ENCODE results near the gene CWC22. TPM values are rescaled to one million over a fixed set of nuclear protein-coding genes. Genes with fewer than 3 reads are reported as not detected.
A peak's percentile ranks its signal among the peaks of the same experiment; 100 is the strongest.

Gene CWC22
- total and polyA plus RNA-seq, 2 of the 8 experiments (the other 6 are each of a cell fraction or from before 2014, with no cell fraction given), result 3.7 to 34.0 TPM

DNA sequence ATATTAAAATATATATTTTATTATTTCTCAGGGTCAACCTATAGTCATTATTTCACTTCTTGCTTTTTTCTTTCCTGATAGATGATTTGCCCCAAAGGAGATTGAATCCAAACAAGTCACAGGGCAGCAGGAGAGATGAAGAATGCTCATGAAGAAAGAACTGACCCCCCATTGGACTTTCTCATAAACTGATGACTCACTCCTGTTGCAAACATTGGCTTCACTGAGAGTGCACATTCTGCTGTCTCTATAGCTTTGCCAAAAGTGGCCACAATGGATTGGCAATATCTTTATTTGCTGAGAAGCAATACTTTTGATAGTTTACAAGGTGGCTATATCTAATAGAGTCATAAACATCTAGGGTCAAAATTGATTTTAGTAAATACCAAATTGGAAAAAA lies 89.8 kb downstream of the CWC22 start:
- no peak for DNase-seq (ENCODE audit: low read depth in 1 of 2, low spot score in 2 of 2)
- no peaks in the 10 kb centered on the region for H3K9me3 ChIP-seq (ENCODE audit: insufficient read depth in 2 of 2, low read depth in 1 of 2, low read length in 1 of 2)
- CTCF ChIA-PET (ENCODE audit: partially characterized antibody), result no interaction called here

More for the DNA sequence above, 89.8 kb downstream of the CWC22 start:
- no peak overlapping the region for H2AFZ ChIP-seq (ENCODE audit: low read length)
- H3K27me3 ChIP-seq (replicated peaks in 1 of 4; ENCODE audit: control insufficient read depth in 3 of 4, extremely low read depth in 1 of 4, insufficient read depth in 3 of 4, low read length in 3 of 4), result no peaks in the 10 kb centered on the region
- no peak overlapping the region for H4K5ac ChIP-seq (ENCODE audit: insufficient read length, low read depth, low read length)
- H3K23ac ChIP-seq (ENCODE audit: insufficient read length), result no peak overlapping the region
- H3K9ac ChIP-seq (replicated peaks in 1 of 4; ENCODE audit: extremely low read depth in 1 of 4, low read depth in 3 of 4, low read length in 3 of 4), result peak overlapping the region in 1 of 4 experiments; percentile 49; a peak in 1 of 7 replicates
- H3K4ac ChIP-seq (replicated peaks; ENCODE audit: insufficient read length, low read depth, low read length), result no peak overlapping the region
- POLR2A ChIA-PET (ENCODE audit: partially characterized antibody), result no interaction called here
- H2BK20ac ChIP-seq (ENCODE audit: low read length), result no peak overlapping the region
- no peak overlapping the region for H2BK15ac ChIP-seq (ENCODE audit: low read length)
- H3K18ac ChIP-seq (ENCODE audit: extremely low read depth, low read length), result no peak overlapping the region
- H3K14ac ChIP-seq (ENCODE audit: insufficient read length), result no peak overlapping the region
- no peaks in the 10 kb centered on the region for H4K20me1 ChIP-seq (replicated peaks in 1 of 2; ENCODE audit: control insufficient read depth in 1 of 2, insufficient read depth in 2 of 2, low read length in 2 of 2)
- H3K4me1 ChIP-seq (replicated peaks in 1 of 4; ENCODE audit: control insufficient read depth in 3 of 4, insufficient read depth in 4 of 4, low read length in 3 of 4), result no peaks in the 10 kb centered on the region
- no peak overlapping the region for H3K4me2 ChIP-seq (ENCODE audit: insufficient read depth in 1 of 2, low read depth in 2 of 2, low read length in 2 of 2)
- no peak overlapping the region for H2BK5ac ChIP-seq (ENCODE audit: low read depth, low read length)
- H2BK12ac ChIP-seq (ENCODE audit: low read depth, low read length), result no peak overlapping the region
- H3K79me1 ChIP-seq (ENCODE audit: low read depth, low read length), result no peaks in the 10 kb centered on the region
- no peak for FAIRE-seq
- no peak overlapping the region for H2BK120ac ChIP-seq (replicated peaks; ENCODE audit: low read depth, low read length)
- no peak overlapping the region for H4K91ac ChIP-seq (replicated peaks; ENCODE audit: insufficient read length, low read length)
- no peaks in the 10 kb centered on the region for H3K36me3 ChIP-seq (ENCODE audit: control insufficient read depth in 2 of 4, insufficient read depth in 4 of 4, low read length in 3 of 4)
- no peak overlapping the region for H2AK5ac ChIP-seq (ENCODE audit: low read depth, low read length)
- H3K79me2 ChIP-seq (ENCODE audit: control insufficient read depth in 1 of 2, insufficient read depth in 2 of 2, low read length in 2 of 2), result no peaks in the 10 kb centered on the region
- H3K56ac ChIP-seq (replicated peaks; ENCODE audit: insufficient read length, low read depth, low read length), result no peak overlapping the region
- no peak overlapping the region for H3K27ac ChIP-seq (ENCODE audit: low read depth, low read length)
- 0 out of 2 replicates have a peak, but pooled peaks have one; percentile 19 for TF ChIP-seq BACH1 (IDR thresholded peaks at IDR 0.05; ENCODE audit: low read length)
- TF ChIP-seq BCL11A (IDR thresholded peaks at IDR 0.05; ENCODE audit: low read depth in 2 of 2, low read length in 2 of 2), result no peak
- H4K8ac ChIP-seq (ENCODE audit: extremely low read depth, insufficient read depth, low read length), result no peak overlapping the region
- no peak overlapping the region for H3K4me3 ChIP-seq (ENCODE audit: extremely low read depth in 1 of 4, insufficient read depth in 2 of 4, low read depth in 3 of 4, low read length in 4 of 4)
- H3K23me2 ChIP-seq (ENCODE audit: low read depth, low read length), result no peaks in the 10 kb centered on the region

All from H1 (cell line).